GM23338 (cell line): ENCODE results near the gene NELL2. TPM values are rescaled to one million over a fixed set of nuclear protein-coding genes. Genes with fewer than 3 reads are reported as not detected.

ENCODE experiments used
- ATAC-seq: fragments of 200-7000 bp; cut with Tn5 transposase; 3 replicates; pipeline ENCODE4 v1.9.1; 2020
- DNase-seq: peaks from one replicate; pipeline ENCODE4 v3.0.0-alpha.2; 2015; ENCODE audit warnings: low spot score
- H2AFZ ChIP-seq: fragments of 200-600 bp; sonication (generic); 2 replicates; pipeline ENCODE4 v1.8.0; 2016; ENCODE audit warnings: antibody characterized with exemption, mild to moderate bottlenecking, moderate library complexity
- H3F3A ChIP-seq: fragments of 200-600 bp; sonication (generic); replicated peaks from 2 replicates; pipeline ENCODE4 v1.8.0; 2017; ENCODE audit warnings: antibody characterized with exemption, mixed run types, low read depth
- H3K27ac ChIP-seq: fragments of 200-600 bp; sonication (generic); 2 replicates; pipeline ENCODE4 v1.6.1; 2016; ENCODE audit warnings: low read depth
- H3K27me3 ChIP-seq: fragments of 200-600 bp; sonication (generic); 2 replicates; pipeline ENCODE4 v1.8.0; 2016; ENCODE audit warnings: mild to moderate bottlenecking, mixed run types, moderate library complexity; ENCODE audit not compliant: insufficient read depth
- H3K36me3 ChIP-seq: fragments of 200-600 bp; sonication (generic); 2 replicates; pipeline ENCODE4 v1.8.0; 2016; ENCODE audit warnings: mild to moderate bottlenecking; ENCODE audit not compliant: insufficient read depth
- H3K4me1 ChIP-seq: fragments of 200-600 bp; sonication (generic); 2 replicates; pipeline ENCODE4 v1.8.0; 2016; ENCODE audit warnings: mild to moderate bottlenecking, moderate library complexity; ENCODE audit not compliant: insufficient read depth
- H3K4me2 ChIP-seq: fragments of 200-600 bp; sonication (generic); 2 replicates; pipeline ENCODE4 v1.7.1; 2017; ENCODE audit warnings: mixed run types
- H3K4me3 ChIP-seq: fragments of 200-600 bp; sonication (generic); 2 replicates; pipeline ENCODE4 v1.6.1; 2016; ENCODE audit warnings: mixed run types
- H3K79me2 ChIP-seq: fragments of 200-600 bp; sonication (generic); replicated peaks from 2 replicates; pipeline ENCODE4 v1.8.0; 2017; ENCODE audit warnings: mild to moderate bottlenecking; ENCODE audit not compliant: insufficient read depth
- H3K9me2 ChIP-seq: fragments of 200-600 bp; sonication (generic); 2 replicates; pipeline ENCODE4 v1.8.0; 2017; ENCODE audit not compliant: insufficient read depth
- H4K20me1 ChIP-seq: fragments of 200-600 bp; sonication (generic); replicated peaks from 2 replicates; pipeline ENCODE4 v1.8.0; 2017; ENCODE audit warnings: mild to moderate bottlenecking; ENCODE audit not compliant: insufficient read depth
- H3K27ac Mint-ChIP-seq: 2 replicates; pipeline ENCODE4 v1.8.0; 2020; ENCODE audit warnings: inconsistent platforms, mild to moderate bottlenecking, moderate library complexity, mixed read lengths
- H3K27me3 Mint-ChIP-seq: 3 replicates; pipeline ENCODE4 v1.8.0; 2022; ENCODE audit warnings: low read depth, mild to moderate bottlenecking, moderate library complexity, mixed read lengths, inconsistent platforms; ENCODE audit not compliant: insufficient read depth, poor library complexity
- H3K36me3 Mint-ChIP-seq: 3 replicates; pipeline ENCODE4 v1.8.0; 2021; ENCODE audit warnings: low read depth, mild to moderate bottlenecking, inconsistent platforms, moderate library complexity, mixed read lengths
- H3K4me1 Mint-ChIP-seq: 3 replicates; pipeline ENCODE4 v1.8.0; 2020; ENCODE audit warnings: mild to moderate bottlenecking, inconsistent platforms, mixed read lengths
- H3K4me3 Mint-ChIP-seq: 3 replicates; pipeline ENCODE4 v1.8.0; 2021; ENCODE audit warnings: moderate library complexity, mild to moderate bottlenecking, inconsistent platforms, mixed read lengths
- H3K9me3 Mint-ChIP-seq: 3 replicates; pipeline ENCODE4 v1.8.0; 2020; ENCODE audit warnings: moderate library complexity, mild to moderate bottlenecking, inconsistent platforms, mixed read lengths
- CREB1 ChIP-seq: fragments of 250-450 bp; sonication (Bioruptor Pico); IDR thresholded peaks from 2 replicates; pipeline ENCODE4 v1.5.0; 2020; ENCODE audit warnings: low read depth, mild to moderate bottlenecking, moderate library complexity
- EZH2 ChIP-seq: fragments of 200-600 bp; sonication (generic); IDR thresholded peaks from one replicate; pipeline ENCODE4 v1.8.0; 2017; ENCODE audit warnings: antibody characterized with exemption, mild to moderate bottlenecking, low read depth; ENCODE audit not compliant: unreplicated experiment
- EZH2phosphoT487 ChIP-seq: fragments of 200-600 bp; sonication (generic); IDR thresholded peaks from one replicate; pipeline ENCODE4 v1.8.1; 2018; ENCODE audit warnings: antibody characterized with exemption; ENCODE audit not compliant: unreplicated experiment
- NANOG ChIP-seq: IDR thresholded peaks from 2 replicates; pipeline ENCODE4 v1.6.1; 2016; ENCODE audit warnings: antibody characterized with exemption, borderline replicate concordance
- POLR2AphosphoS5 ChIP-seq: IDR thresholded peaks from 2 replicates; pipeline ENCODE4 v1.6.1; 2016; ENCODE audit warnings: antibody characterized with exemption, low read depth
- REST ChIP-seq: IDR thresholded peaks from one replicate; pipeline ENCODE4 v1.6.1; 2018; ENCODE audit warnings: antibody characterized with exemption; ENCODE audit not compliant: unreplicated experiment
- ZNF114 ChIP-seq: fragments of 250-450 bp; sonication (Bioruptor Pico); IDR thresholded peaks from 2 replicates; pipeline ENCODE4 v1.5.0; 2020; ENCODE audit warnings: mild to moderate bottlenecking, moderate library complexity
- ZNF462 ChIP-seq: fragments of 250-450 bp; sonication (Bioruptor Pico); IDR thresholded peaks from 2 replicates; pipeline ENCODE4 v1.5.0; 2020; ENCODE audit warnings: mild to moderate bottlenecking, moderate library complexity
- polyA plus RNA-seq: library from polyadenylated mRNA; unstranded; fragments of >200 nt; fragmentation: Nextera tagmentation; extraction: Ambion mirVana; gene quantifications from 2 replicates; pipeline ENCODE4 v1.2.1, GENCODE V29; 2016
- total RNA-seq: library from RNA; depleted of rRNA; stranded (reverse); fragments of >200 nt; shearing (Covaris generic); gene quantifications from 2 replicates; pipeline ENCODE4 v1.2.3, GENCODE V29; 2014

Gene NELL2
- total and polyA plus RNA-seq, 2 experiments from 2014 or later: 25.1 to 99.5 TPM

DNA sequence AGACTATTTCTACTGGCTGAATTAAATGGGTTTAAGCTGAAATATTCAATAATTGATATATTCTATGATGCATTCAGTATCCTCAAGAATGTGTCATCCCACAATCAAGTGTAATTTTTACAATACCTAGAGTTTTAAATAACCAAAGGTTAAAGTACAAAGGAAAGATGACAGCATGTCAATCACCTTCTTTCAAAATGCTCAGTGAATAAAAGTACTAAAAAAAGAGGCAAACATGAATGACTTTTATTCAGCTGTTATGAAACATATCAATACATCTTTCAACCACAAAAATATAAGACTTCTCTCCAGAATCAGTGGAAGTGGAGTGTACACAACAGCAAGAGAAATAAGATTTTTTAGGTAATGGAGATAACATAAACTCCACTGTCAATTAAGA is 72.0 kb downstream of the NELL2 start (continued):
- TF ChIP-seq ZNF462 (CRISPR knock-in tag) (no peak), NANOG (no peak), REST (no peak), CREB1 (CRISPR knock-in tag) (no peak)

DNA sequence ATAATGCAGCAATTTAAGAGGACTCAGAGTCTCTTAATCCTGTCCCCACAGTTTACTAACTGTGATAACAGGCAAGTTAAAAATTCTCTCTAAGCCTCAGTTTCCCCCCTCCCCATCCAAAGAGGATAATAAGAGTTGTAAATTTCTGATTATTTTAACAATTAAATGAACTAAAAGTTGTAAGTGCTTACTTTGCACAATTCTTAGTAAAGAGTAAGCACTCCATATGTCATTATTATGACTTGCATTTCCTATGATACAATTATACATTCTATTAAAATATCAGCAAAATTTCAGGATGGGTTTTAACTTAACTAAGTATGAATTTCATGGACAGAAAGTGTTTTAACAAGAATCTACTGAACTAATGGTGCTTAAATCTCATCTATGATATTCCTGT is 80.1 kb downstream of the NELL2 start:
- Mint-ChIP-seq H3K36me3 (peaks cover 5% of the 10 kb centered on the region; the same call in 2 of the 3 replicates), H3K4me3 (no peak overlapping the region), H3K9me3 (peaks cover 7% of the 10 kb centered on the region; the same call in 2 of the 3 replicates), H3K27me3 (no peaks in the 10 kb centered on the region), H3K27ac (no peak overlapping the region), H3K4me1 (peaks cover 9% of the 10 kb centered on the region; the same call in 2 of the 3 replicates)
- Histone ChIP-seq H3K4me1 (peaks cover 4% of the 10 kb centered on the region; the same call in 1 of the 2 replicates), H2AFZ (no peak overlapping the region), H3F3A (no peaks in the 10 kb centered on the region), H3K4me3 (no peak overlapping the region), H4K20me1 (no peaks in the 10 kb centered on the region), H3K79me2 (no peaks in the 10 kb centered on the region), H3K4me2 (no peak overlapping the region), H3K27ac (no peak overlapping the region), H3K27me3 (no peaks in the 10 kb centered on the region), H3K36me3 (no peaks in the 10 kb centered on the region), H3K9me2 (no peaks in the 10 kb centered on the region)
- DNase-seq (no peak), ATAC-seq (no peak)
- no peak for TF ChIP-seq EZH2phosphoT487
- TF ChIP-seq ZNF114: no peak
- TF ChIP-seq REST: no peak
- no peak for TF ChIP-seq EZH2
- no peak for TF ChIP-seq POLR2AphosphoS5
